HG03108 (cell line): ENCODE measurements around the gene STIM1.
"Not testable (repeated sequence)": the region's sequence is repeated elsewhere in the genome, so short reads cannot be mapped to it uniquely, and the experiment has no call there.

Experiments
- ATAC-seq: cut with Tn5 transposase; IDR thresholded peaks from one replicate; pipeline ENCODE4 v1.9.1; 2021; ENCODE audit warnings: moderate library complexity; ENCODE audit not compliant: unreplicated experiment

STIM1 gene

DNA sequence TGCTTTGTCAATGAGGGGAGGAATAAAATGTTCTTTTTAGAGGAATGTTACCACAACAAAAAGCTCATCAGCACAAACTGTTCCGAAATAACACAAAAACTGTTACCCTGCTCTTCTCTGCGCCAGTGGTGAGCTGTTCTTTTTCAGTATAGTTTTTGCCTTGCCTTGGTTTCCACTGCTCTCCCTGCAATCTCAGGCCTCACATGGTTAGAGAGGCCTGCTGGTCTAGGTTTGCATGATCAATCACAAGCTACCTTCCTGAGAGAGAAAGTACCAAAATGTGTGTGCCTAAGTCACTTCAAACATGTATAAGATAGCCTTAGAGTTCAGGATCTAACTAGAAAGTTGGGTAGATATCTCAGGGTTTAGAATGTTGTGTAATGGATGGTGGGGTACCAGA, 114.6 kb downstream of the STIM1 start:
- no peak for ATAC-seq

DNA sequence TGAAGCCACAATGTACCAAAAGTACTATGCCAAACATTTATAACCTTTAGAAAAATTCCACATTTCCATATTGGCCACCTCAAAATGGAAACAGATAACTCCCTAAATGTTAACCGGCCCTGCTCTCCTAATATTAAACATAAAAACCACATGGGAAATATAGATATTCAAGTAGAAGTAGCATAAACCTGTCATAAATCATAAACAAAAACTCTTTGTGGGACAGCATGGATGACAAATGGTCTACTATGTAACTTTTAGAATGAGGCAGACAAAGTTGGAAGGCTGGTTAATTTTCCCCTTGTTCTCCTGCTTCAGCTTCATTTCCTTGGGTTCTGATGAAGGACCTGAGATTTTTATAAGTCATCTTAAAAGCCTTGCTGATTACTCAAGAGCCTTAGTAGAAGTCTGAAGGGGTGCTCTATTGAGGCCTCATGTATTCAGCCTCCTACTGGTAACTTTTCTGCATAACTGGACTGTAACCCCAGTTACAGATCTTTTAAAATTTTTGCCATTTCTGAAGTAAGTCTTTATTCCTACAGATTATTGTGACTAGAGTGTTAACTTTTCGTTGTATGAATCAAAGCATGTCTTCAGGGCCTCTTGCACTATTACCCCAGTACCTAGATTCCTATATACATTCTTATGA, 116.4 kb downstream of the STIM1 start:
- no peak for ATAC-seq

DNA sequence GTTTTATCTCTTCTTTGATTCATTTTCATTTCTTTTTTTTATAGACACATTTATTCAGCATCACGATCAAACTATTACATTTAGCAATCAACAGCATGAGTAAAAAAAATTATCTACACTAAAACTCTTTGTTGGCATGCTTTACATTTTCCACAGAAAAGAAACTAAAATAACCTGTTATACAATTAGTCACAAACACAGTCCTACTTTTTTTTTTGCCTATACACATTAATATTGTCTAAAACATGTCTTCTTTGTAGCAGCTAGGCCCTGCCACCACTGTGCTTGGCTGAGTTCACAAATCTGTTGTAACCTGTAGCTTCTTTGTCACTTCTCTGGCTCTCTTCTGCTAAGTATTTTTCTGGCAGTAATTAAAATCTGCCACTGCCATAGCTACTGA, 117.0 kb downstream of the STIM1 start:
- ATAC-seq, result no peak

DNA sequence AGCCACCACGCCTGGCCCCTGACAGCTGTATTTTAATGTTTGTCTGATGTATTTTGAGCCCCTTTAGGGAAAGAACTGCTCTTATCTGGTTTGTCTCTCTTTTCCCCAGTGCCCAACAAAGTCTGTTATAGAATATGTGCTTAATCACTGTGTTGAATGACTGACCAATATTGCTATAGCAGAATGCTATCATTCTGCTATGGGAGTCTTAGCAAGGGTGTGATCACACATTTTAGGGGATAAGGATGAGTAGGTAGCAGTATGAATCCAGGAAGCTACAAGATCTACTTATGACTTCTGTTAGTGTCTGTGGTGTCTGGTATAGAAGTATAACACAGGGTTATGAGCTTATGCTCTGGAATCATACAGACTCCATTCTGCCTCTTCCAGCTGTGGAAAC, 121.6 kb downstream of the STIM1 start:
- ATAC-seq, result no peak

DNA sequence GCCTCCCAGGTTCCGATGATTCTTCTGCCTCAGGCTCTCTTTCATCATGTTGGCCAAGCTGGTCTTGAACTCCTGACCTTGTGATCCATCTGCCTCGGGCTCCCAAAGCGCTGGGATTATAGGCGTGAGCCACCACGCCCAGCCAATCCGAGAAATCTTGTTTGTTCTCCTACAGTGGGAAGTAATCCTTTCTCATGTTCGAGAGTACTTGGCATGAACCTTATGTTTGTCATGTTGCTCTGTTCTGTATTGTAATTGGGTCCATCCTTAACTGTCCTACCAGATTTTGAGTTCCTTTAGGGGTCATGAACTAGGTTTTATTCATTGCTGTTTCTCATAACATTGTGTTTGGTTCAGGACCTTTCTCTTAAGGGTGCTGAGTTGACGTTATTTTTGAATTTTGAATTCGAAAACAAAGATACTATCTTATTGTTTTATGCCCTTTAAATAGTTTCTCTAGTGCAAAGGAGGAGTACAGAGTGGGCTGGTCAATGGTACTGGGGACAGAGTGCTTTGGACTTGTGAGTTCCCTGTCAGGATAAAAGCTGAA, 125.7 kb downstream of the STIM1 start:
- no peak for ATAC-seq

DNA sequence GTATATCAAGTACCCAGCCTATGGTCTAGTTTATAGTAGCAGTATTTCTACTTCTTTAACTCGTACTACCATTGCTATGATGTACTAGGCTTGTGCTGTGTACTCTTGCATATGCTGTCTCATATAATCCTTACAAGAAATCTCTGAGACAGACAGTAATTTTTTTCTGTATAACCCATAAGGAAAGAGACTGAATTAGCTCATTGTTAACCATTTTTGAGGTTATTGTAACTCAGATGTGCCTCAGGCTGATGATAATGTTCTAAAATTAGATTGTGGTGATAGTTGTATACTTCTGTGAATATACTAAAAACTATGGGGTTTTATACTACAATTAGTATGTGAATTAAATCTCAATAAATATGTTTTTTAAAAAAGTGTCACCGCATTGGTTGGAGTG, 127.0 kb downstream of the STIM1 start:
- ATAC-seq, result no peak

DNA sequence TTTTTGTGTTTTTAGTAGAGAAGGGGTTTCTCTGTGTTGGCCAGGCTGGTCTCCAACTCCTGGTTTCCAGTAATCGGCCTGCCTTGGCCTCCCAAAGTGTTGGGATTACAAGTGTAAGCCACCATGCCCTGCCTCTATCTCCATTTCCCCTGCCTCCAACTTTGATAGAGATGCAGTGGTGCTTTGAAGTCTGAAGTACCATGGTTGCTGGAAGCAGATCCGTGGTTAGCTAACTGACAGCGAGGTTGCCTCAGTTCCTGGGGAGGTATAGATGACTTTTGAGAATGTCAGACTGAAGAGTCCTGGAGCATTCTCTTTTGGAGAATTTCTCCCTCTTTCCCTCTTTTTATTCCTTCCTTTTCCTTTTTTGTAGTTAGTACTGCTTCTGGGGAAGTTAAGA, 127.6 kb downstream of the STIM1 start:
- no peak for ATAC-seq

DNA sequence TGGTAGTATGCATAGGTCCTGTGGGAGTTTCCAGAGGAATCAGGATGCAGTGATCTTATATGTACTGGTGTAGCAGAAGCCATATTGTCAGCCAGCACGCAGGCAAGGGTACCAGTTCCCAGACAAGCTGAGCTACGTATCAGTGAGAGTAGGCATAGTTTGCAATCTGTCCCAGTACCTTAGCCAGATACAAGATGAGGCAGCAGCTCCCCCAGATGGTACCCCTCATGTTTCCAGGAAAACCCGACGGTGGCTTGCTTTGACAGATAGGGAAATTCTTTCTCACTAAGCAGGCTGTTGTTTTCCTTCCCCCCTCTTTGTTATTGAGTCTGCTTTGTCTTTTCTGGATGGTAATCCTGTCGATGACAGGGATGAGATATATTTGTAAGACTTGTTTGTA, 129.4 kb downstream of the STIM1 start:
- no peak for ATAC-seq

DNA sequence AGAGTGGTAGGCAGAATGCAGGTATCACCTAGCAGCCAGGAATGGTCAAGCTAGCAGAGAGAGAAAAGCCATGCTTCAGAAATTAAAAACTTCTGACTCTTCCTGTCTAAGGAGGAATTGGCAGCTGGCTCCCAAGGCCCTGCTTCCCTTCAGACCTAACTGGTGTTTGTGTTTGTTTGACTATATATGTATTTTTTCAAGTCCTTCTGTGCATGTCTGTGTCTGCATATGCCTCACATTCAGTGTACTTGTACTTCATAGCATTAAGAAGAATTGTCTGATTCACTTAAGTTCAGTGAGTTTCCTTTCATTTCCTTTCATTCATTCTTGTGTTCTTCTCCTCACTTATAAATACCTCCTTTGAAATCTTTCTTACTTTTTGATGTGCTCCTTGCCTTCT, 130.2 kb downstream of the STIM1 start:
- ATAC-seq, result no peak

DNA sequence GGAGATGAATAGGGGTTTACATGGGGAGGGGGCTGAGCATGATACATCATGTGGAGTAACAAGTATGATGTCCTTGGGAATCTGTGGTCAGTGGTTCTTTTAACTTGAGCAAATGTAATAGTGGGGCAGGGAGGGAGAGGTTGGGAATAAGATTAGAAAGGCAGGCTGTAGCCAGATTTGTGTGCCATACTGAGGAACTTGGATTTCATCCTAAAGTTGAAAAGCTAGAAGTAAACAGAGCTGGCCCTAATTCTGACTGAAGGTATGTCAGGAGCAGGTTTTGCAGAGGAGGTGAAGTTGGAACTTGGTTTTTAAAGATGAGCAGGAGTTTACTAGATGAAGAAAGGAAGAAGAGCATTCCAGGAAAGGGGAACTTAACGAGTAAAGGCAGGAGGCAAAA, 130.8 kb downstream of the STIM1 start:
- no peak for ATAC-seq

DNA sequence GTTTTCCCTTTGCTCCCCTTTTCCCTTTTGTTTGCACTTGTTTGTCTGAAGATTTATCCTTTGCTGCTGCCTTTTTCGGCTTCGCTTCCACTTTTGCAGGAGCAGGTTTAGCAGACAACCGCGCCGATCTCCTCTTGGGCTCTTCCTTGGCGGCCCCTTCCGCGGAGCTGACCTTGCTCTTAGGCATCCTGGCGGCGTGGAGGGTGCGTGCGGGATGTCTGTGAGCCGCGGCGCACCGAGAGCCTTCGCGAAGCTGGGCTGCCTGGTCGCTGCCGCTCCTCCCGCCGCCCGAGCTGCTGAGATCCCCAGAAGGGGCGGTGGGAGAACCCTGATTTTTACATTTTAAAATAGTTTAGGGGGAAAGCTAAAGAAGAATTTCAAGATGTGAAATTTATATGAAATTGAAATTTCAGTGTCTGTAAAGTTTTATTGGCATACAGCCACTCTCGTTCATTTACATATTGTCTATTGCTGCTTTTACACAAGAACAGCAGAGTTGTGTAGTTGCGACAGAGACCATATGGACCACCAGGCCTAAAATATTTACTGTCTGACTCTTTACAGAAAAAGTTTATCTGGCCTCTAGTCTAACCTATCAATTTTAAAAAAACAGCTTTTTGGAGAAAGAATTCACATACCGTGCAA, 133.9 kb downstream of the STIM1 start:
- ATAC-seq, result no peak

DNA sequence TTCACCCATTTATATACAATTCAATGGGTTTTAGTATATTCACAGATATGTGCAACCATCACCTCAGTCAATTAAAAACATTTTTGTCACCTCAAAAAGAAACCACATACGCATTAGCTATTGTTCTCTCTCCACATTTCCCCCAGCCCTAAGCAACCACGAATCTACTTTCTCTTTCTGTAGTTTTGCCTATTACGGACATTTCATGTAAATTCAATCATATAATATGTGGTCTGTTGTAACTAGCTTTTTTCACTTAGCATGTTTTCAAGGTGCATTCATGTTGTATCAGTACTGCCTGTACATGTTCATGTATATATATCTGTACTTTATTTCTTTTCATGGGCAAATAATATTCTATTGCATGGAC, 134.4 kb downstream of the STIM1 start:
- no peak for ATAC-seq

DNA sequence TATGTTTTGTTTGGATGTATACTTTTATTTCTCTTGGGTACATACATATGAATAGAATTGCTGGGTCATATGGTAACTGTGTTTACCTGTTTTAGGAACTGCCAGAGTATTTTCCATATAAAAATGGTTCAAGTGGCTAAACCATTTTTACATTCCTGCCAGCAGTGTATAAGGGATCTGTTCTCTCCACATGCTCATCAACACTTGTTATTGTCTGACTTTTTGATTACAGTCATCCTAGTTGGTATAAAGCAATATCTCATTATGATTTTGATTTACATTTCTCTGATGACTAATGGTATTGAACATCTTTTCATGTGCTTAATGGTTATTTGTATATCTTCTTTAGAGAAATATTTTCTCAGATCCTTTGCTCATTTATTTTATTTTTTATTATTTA, 134.9 kb downstream of the STIM1 start:
- ATAC-seq, result no peak

DNA sequence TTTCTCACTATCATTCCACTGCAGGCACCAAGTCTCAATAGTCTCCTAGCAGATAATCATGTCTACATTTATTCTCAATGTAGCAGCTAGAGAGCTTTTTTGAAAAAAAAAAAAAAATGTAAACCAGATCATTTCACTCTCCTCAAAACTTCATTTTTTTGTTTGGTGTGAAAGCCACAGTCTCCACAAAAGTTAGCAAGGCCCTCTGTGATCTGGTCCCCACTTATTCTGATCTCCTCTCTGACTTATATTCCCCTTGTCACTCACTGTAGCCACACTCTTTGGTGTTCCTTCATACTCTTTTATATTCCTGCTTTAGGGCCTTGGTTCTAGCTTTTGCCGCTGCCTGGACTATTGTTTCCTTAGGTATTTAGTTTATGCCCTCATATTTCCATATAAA, 137.5 kb downstream of the STIM1 start:
- ATAC-seq, result no peak

DNA sequence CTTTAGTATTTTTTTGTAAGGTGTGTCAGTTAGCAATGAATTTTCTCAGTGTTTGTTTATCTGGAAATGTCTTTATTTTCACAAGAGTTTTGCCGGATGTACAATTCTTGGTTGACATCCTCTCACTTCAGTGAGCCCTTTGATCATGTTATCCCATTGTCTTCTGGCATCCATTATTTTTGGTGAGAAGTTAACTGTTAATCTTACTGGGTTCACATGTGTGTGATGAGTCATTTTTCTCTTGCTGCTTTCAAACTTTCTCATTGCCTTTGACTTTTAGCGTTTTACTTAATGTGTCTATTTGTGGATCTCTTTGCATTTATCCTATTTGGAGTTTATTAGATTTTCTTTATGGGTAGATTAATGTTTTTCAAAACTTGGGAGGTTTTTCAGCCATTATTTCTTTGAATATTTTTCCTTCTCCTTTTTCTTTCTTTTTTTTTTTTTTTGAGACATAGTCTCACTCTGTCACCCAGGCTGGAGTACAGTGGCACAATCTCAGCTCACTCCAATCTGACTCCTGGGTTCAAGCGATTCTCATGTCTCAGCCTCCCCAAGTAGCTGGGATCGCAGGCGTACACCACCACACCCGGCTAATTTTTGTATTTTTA, 138.7 kb downstream of the STIM1 start:
- ATAC-seq, result no peak

DNA sequence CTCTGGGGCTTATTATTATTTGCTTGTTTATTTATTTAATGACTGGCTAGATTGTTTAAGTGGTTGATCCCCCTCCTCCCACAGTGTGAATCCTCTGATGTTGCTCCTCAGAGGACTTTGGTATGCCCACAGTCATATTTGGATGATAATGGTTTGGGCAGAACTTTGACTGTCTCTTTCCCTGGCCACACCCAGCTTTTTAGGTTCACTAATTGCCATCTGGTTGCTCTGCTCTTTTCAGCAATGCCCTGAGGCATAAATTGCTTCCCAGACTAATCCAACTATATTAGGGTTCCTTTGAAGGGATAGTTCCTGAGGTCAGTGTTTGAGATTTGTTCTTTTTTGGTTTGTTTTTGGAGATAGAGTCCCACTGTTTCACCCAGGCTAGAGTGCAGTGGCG, 139.8 kb downstream of the STIM1 start:
- no peak for ATAC-seq

DNA sequence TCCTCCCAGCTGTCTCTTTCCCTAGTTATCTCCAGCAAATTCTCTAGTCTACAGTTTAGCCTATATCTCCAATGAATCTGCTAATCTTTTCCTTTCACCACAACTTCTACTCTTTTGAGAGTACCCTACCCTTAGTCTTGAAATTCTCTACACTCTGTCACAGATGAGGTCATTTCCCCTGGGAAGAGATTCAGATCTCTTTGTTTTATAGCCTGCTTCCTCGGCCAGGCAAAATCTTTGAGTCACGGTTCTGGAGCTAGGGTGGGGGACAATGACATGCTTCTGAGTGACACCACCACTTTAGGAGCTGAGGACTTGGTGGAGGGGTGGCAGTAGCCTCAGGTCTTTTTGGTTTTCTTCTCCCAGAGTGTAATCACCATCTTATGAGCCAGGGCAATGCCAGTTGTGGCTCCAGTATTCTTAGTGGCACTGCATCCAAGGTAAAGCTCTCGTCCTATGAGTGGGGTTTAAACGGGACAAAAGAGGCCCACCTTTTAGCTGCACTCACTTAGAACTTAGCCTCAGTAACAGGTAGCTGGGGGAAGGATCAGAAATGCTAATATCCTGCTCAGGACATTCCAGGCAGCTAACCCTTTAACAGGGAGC, 140.6 kb downstream of the STIM1 start:
- ATAC-seq, result no peak

DNA sequence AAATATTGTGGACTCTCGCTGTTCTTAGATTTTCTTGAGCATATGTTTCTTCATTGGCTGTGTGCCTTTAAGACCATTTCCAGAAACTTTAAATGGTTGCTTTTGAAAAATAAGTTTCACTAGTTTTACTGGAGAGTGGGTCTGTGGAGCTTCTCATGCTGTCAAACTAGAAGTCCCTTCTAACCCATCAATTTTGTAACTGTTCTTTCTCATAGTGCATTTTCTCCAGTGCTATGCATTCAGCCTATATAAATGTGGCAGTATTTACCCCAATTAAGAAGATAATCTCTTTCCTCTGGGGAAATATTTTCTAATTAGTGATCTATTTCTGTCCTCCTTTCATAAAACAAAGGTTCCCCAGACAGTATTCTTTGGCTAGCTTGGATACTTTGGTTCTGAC, 141.2 kb downstream of the STIM1 start:
- no peak for ATAC-seq

DNA sequence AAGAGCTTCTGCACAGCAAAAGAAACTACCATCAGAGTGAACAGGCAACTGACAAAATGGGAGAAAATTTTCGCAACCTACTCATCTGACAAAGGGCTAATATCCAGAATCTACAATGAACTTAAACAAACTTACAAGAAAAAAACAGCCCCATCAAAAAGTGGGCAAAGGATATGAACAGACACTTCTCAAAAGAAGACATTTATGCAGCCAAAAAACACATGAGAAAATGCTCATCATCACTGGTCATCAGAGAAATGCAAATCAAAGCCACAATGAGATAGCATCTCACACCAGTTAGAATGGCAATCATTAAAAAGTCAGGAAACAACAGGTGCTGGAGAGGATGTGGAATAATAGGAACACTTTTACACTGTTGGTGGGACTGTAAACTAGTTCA, 149.3 kb downstream of the STIM1 start:
- not testable (repeated sequence) for ATAC-seq

DNA sequence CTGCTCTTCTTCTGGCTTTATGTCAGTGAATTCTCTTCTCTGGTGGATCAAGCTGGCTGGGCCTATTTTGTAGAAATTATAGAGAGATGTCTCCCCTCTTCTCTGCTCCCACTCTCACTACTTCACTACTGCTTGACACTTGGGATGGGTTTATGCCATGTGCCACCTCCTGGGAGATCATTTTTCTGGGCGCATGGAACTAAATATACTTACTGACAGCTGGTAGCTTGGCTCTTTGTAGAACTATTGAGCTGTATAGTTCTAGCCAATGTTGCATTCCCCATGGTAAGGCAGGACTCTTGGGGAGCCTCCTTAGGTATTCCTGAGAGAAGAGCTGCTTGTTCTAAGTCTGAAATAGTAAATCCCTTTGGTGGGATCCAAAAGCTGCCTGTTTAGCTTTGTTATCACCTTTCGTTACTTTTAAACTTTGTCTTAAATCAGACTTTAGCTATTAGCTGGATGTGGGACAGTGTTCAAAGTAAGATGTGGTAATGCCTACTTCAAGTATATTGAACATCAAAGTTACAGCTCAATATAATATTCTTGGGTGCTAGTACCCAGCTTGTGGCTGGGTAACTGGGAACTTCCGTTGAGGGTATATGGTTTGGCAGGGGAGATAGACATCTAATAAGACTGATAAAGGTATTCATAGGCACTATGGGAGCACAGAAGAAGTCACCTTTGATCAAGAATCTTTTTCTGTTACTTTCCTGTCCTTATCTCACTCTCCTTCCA, 151.6 kb downstream of the STIM1 start:
- no peak for ATAC-seq

DNA sequence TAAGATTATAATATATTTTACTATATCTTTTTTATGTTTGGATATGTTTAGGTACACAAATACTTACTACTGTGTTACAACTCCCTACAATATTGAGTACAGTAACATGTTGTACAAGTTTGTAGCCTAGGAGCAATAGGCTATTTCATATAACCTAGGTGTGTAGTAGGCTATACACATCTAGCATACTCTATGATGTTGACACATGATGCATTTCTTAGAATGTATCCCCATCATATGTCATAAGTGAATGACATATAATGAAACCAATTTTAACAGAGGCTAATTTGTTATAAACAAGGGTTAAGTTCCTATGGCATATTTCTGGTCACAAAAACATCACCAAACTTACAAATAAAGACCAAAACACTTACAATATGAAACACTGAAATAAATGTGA, 152.7 kb downstream of the STIM1 start:
- ATAC-seq, result no peak
